Fibroblast of pulmonary artery (primary cell): ENCODE data around the gene UGT1A1.

ENCODE experiments used
- DNase-seq: peaks from one replicate; pipeline ENCODE4 v3.0.0-alpha.2; 2010; ENCODE audit warnings: low read depth
- H3K4me3 ChIP-seq: replicated peaks from 2 replicates; pipeline ENCODE4 v1.5.1; 2011; ENCODE audit warnings: low read depth, mild to moderate bottlenecking, control low read depth, low read length, moderate library complexity
- TF ChIP-seq, protein P1 (sequence below): IDR thresholded peaks from 2 replicates; pipeline ENCODE4 v1.5.1; 2011; ENCODE audit warnings: mild to moderate bottlenecking, control low read depth, low read length, inconsistent platforms; ENCODE audit errors: missing control alignments

The UGT1A1 gene

DNA sequence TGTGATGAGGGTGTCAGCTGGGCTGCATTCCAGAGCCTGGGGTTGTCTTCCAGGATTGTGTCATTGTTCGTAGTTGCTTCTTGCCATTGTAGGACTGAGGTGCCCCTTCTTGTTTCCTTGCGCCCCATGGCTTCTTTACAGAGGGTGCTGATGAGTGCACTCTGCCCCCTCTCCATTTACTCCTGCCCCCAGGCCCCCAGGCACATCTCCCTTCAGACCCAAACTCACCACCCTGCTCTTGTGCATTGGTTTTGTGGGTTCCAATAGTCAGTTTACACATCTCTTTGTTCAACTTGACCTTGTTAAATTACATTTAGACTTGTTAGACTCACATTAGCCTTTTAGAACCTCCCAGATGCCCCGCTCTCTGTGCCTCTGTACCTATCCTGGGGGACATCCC, 61.1 kb downstream of the UGT1A1 start:
- TF ChIP-seq, protein P1, sequence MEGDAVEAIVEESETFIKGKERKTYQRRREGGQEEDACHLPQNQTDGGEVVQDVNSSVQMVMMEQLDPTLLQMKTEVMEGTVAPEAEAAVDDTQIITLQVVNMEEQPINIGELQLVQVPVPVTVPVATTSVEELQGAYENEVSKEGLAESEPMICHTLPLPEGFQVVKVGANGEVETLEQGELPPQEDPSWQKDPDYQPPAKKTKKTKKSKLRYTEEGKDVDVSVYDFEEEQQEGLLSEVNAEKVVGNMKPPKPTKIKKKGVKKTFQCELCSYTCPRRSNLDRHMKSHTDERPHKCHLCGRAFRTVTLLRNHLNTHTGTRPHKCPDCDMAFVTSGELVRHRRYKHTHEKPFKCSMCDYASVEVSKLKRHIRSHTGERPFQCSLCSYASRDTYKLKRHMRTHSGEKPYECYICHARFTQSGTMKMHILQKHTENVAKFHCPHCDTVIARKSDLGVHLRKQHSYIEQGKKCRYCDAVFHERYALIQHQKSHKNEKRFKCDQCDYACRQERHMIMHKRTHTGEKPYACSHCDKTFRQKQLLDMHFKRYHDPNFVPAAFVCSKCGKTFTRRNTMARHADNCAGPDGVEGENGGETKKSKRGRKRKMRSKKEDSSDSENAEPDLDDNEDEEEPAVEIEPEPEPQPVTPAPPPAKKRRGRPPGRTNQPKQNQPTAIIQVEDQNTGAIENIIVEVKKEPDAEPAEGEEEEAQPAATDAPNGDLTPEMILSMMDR = no peak
- no peak for DNase-seq
- H3K4me3 ChIP-seq = no peak overlapping the region

DNA sequence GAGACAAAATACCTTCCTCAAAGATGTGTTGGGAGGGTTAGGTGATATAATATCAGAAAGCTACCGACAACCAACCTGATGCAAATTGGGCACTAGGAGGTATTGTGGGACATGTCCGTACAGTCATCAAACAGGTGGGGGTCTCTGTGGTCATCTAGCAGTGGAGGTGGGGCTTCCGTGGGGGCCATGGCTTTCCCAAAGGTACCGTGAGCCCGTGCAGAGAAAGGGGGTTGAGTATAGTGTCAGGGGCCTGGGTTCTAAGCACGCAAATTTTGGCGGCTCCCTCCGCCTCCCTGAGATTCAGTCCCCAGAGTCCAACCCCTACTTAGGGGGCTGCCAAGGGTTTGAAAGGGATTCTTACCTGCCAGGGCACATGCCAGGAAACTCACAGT, 61.6 kb downstream of the UGT1A1 start:
- DNase-seq = no peak
- H3K4me3 ChIP-seq = no peak overlapping the region
- TF ChIP-seq, protein P1 = no peak

DNA sequence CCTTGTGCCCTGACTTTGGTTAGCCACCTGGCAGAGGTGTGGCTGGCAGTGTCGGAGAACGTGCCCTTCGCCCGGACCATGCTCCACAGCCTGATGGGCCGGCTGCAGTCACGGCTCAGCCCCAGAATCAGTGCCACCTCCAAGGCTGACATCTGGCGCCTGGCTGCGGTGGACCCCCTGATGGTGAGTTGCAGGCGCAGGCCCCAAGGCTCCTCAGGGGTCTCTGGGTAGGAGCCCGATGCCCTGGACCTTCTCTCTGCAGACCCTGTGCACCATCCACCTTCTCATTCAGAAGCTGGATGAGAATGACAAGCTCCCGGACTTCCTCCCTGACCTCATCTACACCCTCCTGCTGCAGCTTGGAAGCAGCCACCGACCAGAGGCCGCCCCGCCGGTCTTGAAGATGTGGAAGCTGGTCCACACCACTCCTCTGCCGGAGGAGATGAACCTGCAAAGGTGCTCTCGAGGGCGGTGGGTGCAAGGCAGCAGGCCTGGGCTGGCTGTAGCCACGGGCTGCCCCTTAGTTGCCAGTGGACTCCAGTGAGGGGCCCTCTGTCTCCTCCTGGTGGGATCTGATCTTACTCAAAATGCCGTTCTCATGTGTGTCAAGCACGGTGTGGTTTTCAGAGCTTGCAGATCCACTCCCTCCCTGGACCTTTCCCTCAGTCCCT, 62.2 kb downstream of the UGT1A1 start:
- TF ChIP-seq, protein P1 = no peak
- no peak overlapping the region for H3K4me3 ChIP-seq
- DNase-seq = no peak
